GM23338 (cell line): ENCODE data around the gene NPC1L1. TPM values are rescaled to one million over a fixed set of nuclear protein-coding genes. Genes with fewer than 3 reads are reported as not detected.
A peak's percentile ranks its signal among the peaks of the same experiment; 100 is the strongest.

Source experiments
- ATAC-seq: fragments of 200-7000 bp; cut with Tn5 transposase; 3 replicates; pipeline ENCODE4 v1.9.1; 2020
- DNase-seq: peaks from one replicate; pipeline ENCODE4 v3.0.0-alpha.2; 2015; ENCODE audit warnings: low spot score
- H2AFZ ChIP-seq: fragments of 200-600 bp; sonication (generic); 2 replicates; pipeline ENCODE4 v1.8.0; 2016; ENCODE audit warnings: antibody characterized with exemption, mild to moderate bottlenecking, moderate library complexity
- H3F3A ChIP-seq: fragments of 200-600 bp; sonication (generic); replicated peaks from 2 replicates; pipeline ENCODE4 v1.8.0; 2017; ENCODE audit warnings: antibody characterized with exemption, mixed run types, low read depth
- H3K27ac ChIP-seq: fragments of 200-600 bp; sonication (generic); 2 replicates; pipeline ENCODE4 v1.6.1; 2016; ENCODE audit warnings: low read depth
- H3K27me3 ChIP-seq: fragments of 200-600 bp; sonication (generic); 2 replicates; pipeline ENCODE4 v1.8.0; 2016; ENCODE audit warnings: mild to moderate bottlenecking, mixed run types, moderate library complexity; ENCODE audit not compliant: insufficient read depth
- H3K36me3 ChIP-seq: fragments of 200-600 bp; sonication (generic); 2 replicates; pipeline ENCODE4 v1.8.0; 2016; ENCODE audit warnings: mild to moderate bottlenecking; ENCODE audit not compliant: insufficient read depth
- H3K4me1 ChIP-seq: fragments of 200-600 bp; sonication (generic); 2 replicates; pipeline ENCODE4 v1.8.0; 2016; ENCODE audit warnings: mild to moderate bottlenecking, moderate library complexity; ENCODE audit not compliant: insufficient read depth
- H3K4me2 ChIP-seq: fragments of 200-600 bp; sonication (generic); 2 replicates; pipeline ENCODE4 v1.7.1; 2017; ENCODE audit warnings: mixed run types
- H3K4me3 ChIP-seq: fragments of 200-600 bp; sonication (generic); 2 replicates; pipeline ENCODE4 v1.6.1; 2016; ENCODE audit warnings: mixed run types
- H3K79me2 ChIP-seq: fragments of 200-600 bp; sonication (generic); replicated peaks from 2 replicates; pipeline ENCODE4 v1.8.0; 2017; ENCODE audit warnings: mild to moderate bottlenecking; ENCODE audit not compliant: insufficient read depth
- H3K9me2 ChIP-seq: fragments of 200-600 bp; sonication (generic); 2 replicates; pipeline ENCODE4 v1.8.0; 2017; ENCODE audit not compliant: insufficient read depth
- H4K20me1 ChIP-seq: fragments of 200-600 bp; sonication (generic); replicated peaks from 2 replicates; pipeline ENCODE4 v1.8.0; 2017; ENCODE audit warnings: mild to moderate bottlenecking; ENCODE audit not compliant: insufficient read depth
- H3K27ac Mint-ChIP-seq: 2 replicates; pipeline ENCODE4 v1.8.0; 2020; ENCODE audit warnings: inconsistent platforms, mild to moderate bottlenecking, moderate library complexity, mixed read lengths
- H3K27me3 Mint-ChIP-seq: 3 replicates; pipeline ENCODE4 v1.8.0; 2022; ENCODE audit warnings: low read depth, mild to moderate bottlenecking, moderate library complexity, mixed read lengths, inconsistent platforms; ENCODE audit not compliant: insufficient read depth, poor library complexity
- H3K36me3 Mint-ChIP-seq: 3 replicates; pipeline ENCODE4 v1.8.0; 2021; ENCODE audit warnings: low read depth, mild to moderate bottlenecking, inconsistent platforms, moderate library complexity, mixed read lengths
- H3K4me1 Mint-ChIP-seq: 3 replicates; pipeline ENCODE4 v1.8.0; 2020; ENCODE audit warnings: mild to moderate bottlenecking, inconsistent platforms, mixed read lengths
- H3K4me3 Mint-ChIP-seq: 3 replicates; pipeline ENCODE4 v1.8.0; 2021; ENCODE audit warnings: moderate library complexity, mild to moderate bottlenecking, inconsistent platforms, mixed read lengths
- H3K9me3 Mint-ChIP-seq: 3 replicates; pipeline ENCODE4 v1.8.0; 2020; ENCODE audit warnings: moderate library complexity, mild to moderate bottlenecking, inconsistent platforms, mixed read lengths
- CREB1 ChIP-seq: fragments of 250-450 bp; sonication (Bioruptor Pico); IDR thresholded peaks from 2 replicates; pipeline ENCODE4 v1.5.0; 2020; ENCODE audit warnings: low read depth, mild to moderate bottlenecking, moderate library complexity
- EZH2 ChIP-seq: fragments of 200-600 bp; sonication (generic); IDR thresholded peaks from one replicate; pipeline ENCODE4 v1.8.0; 2017; ENCODE audit warnings: antibody characterized with exemption, mild to moderate bottlenecking, low read depth; ENCODE audit not compliant: unreplicated experiment
- EZH2phosphoT487 ChIP-seq: fragments of 200-600 bp; sonication (generic); IDR thresholded peaks from one replicate; pipeline ENCODE4 v1.8.1; 2018; ENCODE audit warnings: antibody characterized with exemption; ENCODE audit not compliant: unreplicated experiment
- JUNB ChIP-seq: IDR thresholded peaks from one replicate; pipeline ENCODE4 v1.6.1; 2016; ENCODE audit warnings: antibody characterized with exemption; ENCODE audit not compliant: unreplicated experiment
- NANOG ChIP-seq: IDR thresholded peaks from 2 replicates; pipeline ENCODE4 v1.6.1; 2016; ENCODE audit warnings: antibody characterized with exemption, borderline replicate concordance
- POLR2AphosphoS5 ChIP-seq: IDR thresholded peaks from 2 replicates; pipeline ENCODE4 v1.6.1; 2016; ENCODE audit warnings: antibody characterized with exemption, low read depth
- STAT1 ChIP-seq: IDR thresholded peaks from one replicate; pipeline ENCODE4 v1.6.1; 2016; ENCODE audit warnings: antibody characterized with exemption; ENCODE audit not compliant: unreplicated experiment
- ZNF114 ChIP-seq: fragments of 250-450 bp; sonication (Bioruptor Pico); IDR thresholded peaks from 2 replicates; pipeline ENCODE4 v1.5.0; 2020; ENCODE audit warnings: mild to moderate bottlenecking, moderate library complexity
- ZNF331 ChIP-seq: fragments of 250-450 bp; sonication (Bioruptor Pico); IDR thresholded peaks from 2 replicates; pipeline ENCODE4 v1.5.0; 2020; ENCODE audit warnings: low read depth, mild to moderate bottlenecking, moderate library complexity
- polyA plus RNA-seq: library from polyadenylated mRNA; unstranded; fragments of >200 nt; fragmentation: Nextera tagmentation; extraction: Ambion mirVana; gene quantifications from 2 replicates; pipeline ENCODE4 v1.2.1, GENCODE V29; 2016
- total RNA-seq: library from RNA; depleted of rRNA; stranded (reverse); fragments of >200 nt; shearing (Covaris generic); gene quantifications from 2 replicates; pipeline ENCODE4 v1.2.3, GENCODE V29; 2014
- TF ChIP-seq, protein P1 (sequence below), 2 experiments: fragments of 200-600 bp in 1 of 2; sonication (generic) in 1 of 2; conservative IDR thresholded peaks; 2 replicates each; pipeline versions ENCODE4 v1.5.1 to v1.6.1; 2016 to 2017; ENCODE audit warnings: antibody characterized with exemption in 2 of 2, low read depth in 2 of 2, mild to moderate bottlenecking in 2 of 2, moderate library complexity in 1 of 2
- TF ChIP-seq, protein P2 (sequence below): IDR thresholded peaks from 2 replicates; pipeline ENCODE4 v1.6.1; 2016; ENCODE audit warnings: antibody characterized with exemption
- TF ChIP-seq, protein P3 (sequence below): fragments of 250-450 bp; sonication (Bioruptor Pico); IDR thresholded peaks from 2 replicates; pipeline ENCODE4 v1.5.0; 2020; ENCODE audit warnings: mild to moderate bottlenecking, moderate library complexity
- TF ChIP-seq, protein P4 (sequence below): IDR thresholded peaks from one replicate; pipeline ENCODE4 v1.6.1; 2018; ENCODE audit warnings: antibody characterized with exemption; ENCODE audit not compliant: unreplicated experiment

Gene NPC1L1
- total and polyA plus RNA-seq, 2 experiments from 2014 or later: 0.03 TPM; not detected in 1

DNA sequence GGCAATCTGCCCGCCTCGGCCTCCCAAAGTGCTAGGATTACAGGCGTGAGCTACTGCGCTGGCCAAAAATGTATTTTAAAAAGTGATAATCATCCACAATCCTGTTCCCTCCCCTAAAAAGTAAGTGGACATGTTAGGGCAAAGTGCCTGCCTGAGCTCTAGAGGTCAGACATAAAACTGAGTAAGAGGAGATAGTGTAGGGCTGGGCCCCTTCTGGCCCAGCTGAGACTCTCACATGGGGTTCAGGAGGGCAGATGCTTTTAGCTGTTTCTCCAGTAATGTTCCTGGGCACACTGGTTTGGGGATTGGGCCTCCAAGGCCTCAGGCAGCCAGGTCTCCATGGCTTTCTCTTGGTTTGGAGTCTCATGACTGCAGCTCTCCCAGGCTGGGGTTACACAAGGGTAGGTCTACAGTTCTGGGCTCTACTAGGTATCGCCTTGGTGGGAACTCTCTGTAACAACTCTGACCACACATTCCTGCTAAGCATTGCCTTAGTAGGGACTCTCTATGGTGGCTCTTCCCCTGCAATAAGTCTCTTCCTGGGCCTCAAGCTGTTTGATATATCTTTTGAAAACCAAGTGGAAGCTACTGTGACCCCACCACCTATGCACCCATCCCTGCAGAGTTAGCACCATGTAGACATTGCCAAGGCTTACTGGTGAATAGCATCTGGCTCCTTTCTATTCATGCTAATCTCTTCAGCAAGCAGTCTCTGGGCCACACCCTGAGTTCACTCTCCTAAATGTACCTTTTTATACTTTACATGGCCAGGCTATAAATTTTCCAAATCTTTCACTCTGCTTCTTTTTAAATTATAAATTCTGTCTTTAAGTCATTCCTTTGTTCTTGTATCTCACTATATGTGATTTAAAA lies 43.7 kb downstream of the NPC1L1 start:
- Mint-ChIP-seq H3K36me3 (no peaks in the 10 kb centered on the region), H3K27ac (no peak overlapping the region), H3K4me1 (no peaks in the 10 kb centered on the region), H3K27me3 (no peaks in the 10 kb centered on the region), H3K9me3 (no peaks in the 10 kb centered on the region; the same call in 2 of the 3 replicates), H3K4me3 (no peak overlapping the region)
- no peak for DNase-seq
- TF ChIP-seq ZNF114 (CRISPR knock-in tag): no peak
- TF ChIP-seq STAT1: no peak
- no peak for TF ChIP-seq EZH2
- TF ChIP-seq CREB1 (CRISPR knock-in tag): no peak
- TF ChIP-seq NANOG: no peak
- no peak for TF ChIP-seq POLR2AphosphoS5
- TF ChIP-seq, protein P1, sequence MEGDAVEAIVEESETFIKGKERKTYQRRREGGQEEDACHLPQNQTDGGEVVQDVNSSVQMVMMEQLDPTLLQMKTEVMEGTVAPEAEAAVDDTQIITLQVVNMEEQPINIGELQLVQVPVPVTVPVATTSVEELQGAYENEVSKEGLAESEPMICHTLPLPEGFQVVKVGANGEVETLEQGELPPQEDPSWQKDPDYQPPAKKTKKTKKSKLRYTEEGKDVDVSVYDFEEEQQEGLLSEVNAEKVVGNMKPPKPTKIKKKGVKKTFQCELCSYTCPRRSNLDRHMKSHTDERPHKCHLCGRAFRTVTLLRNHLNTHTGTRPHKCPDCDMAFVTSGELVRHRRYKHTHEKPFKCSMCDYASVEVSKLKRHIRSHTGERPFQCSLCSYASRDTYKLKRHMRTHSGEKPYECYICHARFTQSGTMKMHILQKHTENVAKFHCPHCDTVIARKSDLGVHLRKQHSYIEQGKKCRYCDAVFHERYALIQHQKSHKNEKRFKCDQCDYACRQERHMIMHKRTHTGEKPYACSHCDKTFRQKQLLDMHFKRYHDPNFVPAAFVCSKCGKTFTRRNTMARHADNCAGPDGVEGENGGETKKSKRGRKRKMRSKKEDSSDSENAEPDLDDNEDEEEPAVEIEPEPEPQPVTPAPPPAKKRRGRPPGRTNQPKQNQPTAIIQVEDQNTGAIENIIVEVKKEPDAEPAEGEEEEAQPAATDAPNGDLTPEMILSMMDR (conservative IDR thresholded peaks at IDR 0.05; ENCODE audit: low read depth in 2 of 2): no peak
- no peak for TF ChIP-seq EZH2phosphoT487
- TF ChIP-seq JUNB: no peak
- TF ChIP-seq, protein P2, sequence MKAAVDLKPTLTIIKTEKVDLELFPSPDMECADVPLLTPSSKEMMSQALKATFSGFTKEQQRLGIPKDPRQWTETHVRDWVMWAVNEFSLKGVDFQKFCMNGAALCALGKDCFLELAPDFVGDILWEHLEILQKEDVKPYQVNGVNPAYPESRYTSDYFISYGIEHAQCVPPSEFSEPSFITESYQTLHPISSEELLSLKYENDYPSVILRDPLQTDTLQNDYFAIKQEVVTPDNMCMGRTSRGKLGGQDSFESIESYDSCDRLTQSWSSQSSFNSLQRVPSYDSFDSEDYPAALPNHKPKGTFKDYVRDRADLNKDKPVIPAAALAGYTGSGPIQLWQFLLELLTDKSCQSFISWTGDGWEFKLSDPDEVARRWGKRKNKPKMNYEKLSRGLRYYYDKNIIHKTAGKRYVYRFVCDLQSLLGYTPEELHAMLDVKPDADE: no peak
- TF ChIP-seq, protein P3, sequence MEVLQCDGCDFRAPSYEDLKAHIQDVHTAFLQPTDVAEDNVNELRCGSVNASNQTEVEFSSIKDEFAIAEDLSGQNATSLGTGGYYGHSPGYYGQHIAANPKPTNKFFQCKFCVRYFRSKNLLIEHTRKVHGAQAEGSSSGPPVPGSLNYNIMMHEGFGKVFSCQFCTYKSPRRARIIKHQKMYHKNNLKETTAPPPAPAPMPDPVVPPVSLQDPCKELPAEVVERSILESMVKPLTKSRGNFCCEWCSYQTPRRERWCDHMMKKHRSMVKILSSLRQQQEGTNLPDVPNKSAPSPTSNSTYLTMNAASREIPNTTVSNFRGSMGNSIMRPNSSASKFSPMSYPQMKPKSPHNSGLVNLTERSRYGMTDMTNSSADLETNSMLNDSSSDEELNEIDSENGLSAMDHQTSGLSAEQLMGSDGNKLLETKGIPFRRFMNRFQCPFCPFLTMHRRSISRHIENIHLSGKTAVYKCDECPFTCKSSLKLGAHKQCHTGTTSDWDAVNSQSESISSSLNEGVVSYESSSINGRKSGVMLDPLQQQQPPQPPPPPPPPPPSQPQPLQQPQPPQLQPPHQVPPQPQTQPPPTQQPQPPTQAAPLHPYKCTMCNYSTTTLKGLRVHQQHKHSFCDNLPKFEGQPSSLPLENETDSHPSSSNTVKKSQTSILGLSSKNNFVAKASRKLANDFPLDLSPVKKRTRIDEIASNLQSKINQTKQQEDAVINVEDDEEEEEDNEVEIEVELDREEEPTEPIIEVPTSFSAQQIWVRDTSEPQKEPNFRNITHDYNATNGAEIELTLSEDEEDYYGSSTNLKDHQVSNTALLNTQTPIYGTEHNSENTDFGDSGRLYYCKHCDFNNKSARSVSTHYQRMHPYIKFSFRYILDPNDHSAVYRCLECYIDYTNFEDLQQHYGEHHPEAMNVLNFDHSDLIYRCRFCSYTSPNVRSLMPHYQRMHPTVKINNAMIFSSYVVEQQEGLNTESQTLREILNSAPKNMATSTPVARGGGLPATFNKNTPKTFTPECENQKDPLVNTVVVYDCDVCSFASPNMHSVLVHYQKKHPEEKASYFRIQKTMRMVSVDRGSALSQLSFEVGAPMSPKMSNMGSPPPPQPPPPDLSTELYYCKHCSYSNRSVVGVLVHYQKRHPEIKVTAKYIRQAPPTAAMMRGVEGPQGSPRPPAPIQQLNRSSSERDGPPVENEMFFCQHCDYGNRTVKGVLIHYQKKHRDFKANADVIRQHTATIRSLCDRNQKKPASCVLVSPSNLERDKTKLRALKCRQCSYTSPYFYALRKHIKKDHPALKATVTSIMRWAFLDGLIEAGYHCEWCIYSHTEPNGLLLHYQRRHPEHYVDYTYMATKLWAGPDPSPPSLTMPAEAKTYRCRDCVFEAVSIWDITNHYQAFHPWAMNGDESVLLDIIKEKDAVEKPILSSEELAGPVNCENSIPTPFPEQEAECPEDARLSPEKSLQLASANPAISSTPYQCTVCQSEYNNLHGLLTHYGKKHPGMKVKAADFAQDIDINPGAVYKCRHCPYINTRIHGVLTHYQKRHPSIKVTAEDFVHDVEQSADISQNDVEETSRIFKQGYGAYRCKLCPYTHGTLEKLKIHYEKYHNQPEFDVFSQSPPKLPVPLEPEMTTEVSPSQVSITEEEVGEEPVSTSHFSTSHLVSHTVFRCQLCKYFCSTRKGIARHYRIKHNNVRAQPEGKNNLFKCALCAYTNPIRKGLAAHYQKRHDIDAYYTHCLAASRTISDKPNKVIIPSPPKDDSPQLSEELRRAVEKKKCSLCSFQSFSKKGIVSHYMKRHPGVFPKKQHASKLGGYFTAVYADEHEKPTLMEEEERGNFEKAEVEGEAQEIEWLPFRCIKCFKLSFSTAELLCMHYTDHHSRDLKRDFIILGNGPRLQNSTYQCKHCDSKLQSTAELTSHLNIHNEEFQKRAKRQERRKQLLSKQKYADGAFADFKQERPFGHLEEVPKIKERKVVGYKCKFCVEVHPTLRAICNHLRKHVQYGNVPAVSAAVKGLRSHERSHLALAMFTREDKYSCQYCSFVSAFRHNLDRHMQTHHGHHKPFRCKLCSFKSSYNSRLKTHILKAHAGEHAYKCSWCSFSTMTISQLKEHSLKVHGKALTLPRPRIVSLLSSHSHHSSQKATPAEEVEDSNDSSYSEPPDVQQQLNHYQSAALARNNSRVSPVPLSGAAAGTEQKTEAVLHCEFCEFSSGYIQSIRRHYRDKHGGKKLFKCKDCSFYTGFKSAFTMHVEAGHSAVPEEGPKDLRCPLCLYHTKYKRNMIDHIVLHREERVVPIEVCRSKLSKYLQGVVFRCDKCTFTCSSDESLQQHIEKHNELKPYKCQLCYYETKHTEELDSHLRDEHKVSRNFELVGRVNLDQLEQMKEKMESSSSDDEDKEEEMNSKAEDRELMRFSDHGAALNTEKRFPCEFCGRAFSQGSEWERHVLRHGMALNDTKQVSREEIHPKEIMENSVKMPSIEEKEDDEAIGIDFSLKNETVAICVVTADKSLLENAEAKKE (CRISPR knock-in tag): no peak
- no peak for TF ChIP-seq ZNF331 (CRISPR knock-in tag)
- TF ChIP-seq, protein P4, sequence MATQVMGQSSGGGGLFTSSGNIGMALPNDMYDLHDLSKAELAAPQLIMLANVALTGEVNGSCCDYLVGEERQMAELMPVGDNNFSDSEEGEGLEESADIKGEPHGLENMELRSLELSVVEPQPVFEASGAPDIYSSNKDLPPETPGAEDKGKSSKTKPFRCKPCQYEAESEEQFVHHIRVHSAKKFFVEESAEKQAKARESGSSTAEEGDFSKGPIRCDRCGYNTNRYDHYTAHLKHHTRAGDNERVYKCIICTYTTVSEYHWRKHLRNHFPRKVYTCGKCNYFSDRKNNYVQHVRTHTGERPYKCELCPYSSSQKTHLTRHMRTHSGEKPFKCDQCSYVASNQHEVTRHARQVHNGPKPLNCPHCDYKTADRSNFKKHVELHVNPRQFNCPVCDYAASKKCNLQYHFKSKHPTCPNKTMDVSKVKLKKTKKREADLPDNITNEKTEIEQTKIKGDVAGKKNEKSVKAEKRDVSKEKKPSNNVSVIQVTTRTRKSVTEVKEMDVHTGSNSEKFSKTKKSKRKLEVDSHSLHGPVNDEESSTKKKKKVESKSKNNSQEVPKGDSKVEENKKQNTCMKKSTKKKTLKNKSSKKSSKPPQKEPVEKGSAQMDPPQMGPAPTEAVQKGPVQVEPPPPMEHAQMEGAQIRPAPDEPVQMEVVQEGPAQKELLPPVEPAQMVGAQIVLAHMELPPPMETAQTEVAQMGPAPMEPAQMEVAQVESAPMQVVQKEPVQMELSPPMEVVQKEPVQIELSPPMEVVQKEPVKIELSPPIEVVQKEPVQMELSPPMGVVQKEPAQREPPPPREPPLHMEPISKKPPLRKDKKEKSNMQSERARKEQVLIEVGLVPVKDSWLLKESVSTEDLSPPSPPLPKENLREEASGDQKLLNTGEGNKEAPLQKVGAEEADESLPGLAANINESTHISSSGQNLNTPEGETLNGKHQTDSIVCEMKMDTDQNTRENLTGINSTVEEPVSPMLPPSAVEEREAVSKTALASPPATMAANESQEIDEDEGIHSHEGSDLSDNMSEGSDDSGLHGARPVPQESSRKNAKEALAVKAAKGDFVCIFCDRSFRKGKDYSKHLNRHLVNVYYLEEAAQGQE: no peak
- H3F3A ChIP-seq: no peaks in the 10 kb centered on the region
- H4K20me1 ChIP-seq: no peaks in the 10 kb centered on the region
- H3K4me3 ChIP-seq: no peak overlapping the region
- H2AFZ ChIP-seq: no peak overlapping the region
- no peak overlapping the region for H3K4me2 ChIP-seq
- H3K27me3 ChIP-seq: no peaks in the 10 kb centered on the region
- H3K9me2 ChIP-seq: no peaks in the 10 kb centered on the region
- H3K4me1 ChIP-seq: no peaks in the 10 kb centered on the region
- no peaks in the 10 kb centered on the region for H3K36me3 ChIP-seq
- no peak overlapping the region for H3K27ac ChIP-seq
- no peaks in the 10 kb centered on the region for H3K79me2 ChIP-seq
- ATAC-seq: peak; percentile 47
